NB4 (cell line): ENCODE results near the gene TSHZ2.
"Not testable (repeated sequence)": the region's sequence is repeated elsewhere in the genome, so short reads cannot be mapped to it uniquely, and the experiment has no call there.

Experiments
- CTCF ChIP-seq: IDR thresholded peaks from one replicate; pipeline ENCODE4 v1.5.1; 2012; ENCODE audit warnings: low read depth, low read length
- MAX ChIP-seq: IDR thresholded peaks from 2 replicates; pipeline ENCODE4 v1.6.1; 2011; ENCODE audit warnings: low read depth, low read length
- MYC ChIP-seq: IDR thresholded peaks from 2 replicates; pipeline ENCODE4 v1.6.1; 2011; ENCODE audit warnings: low read depth, low read length
- POLR2A ChIP-seq: IDR thresholded peaks from 2 replicates; pipeline ENCODE4 v1.6.1; 2011; ENCODE audit warnings: mild to moderate bottlenecking; ENCODE audit not compliant: insufficient read length; ENCODE audit errors: extremely low read depth

GRCh38 chr20:53536382-53536781 lies 564.2 kb downstream of the TSHZ2 start:
- not testable (repeated sequence) for TF ChIP-seq CTCF, POLR2A, MYC, MAX
